Activated CD4-positive, alpha-beta T cell treated with anti-CD3 and anti-CD28 coated beads for 1 hour (primary cell): ENCODE results near the gene GNAT1.
A peak's percentile ranks its signal among the peaks of the same experiment; 100 is the strongest.
"Not testable (repeated sequence)": the region's sequence is repeated elsewhere in the genome, so short reads cannot be mapped to it uniquely, and the experiment has no call there.

ENCODE experiments used
- DNase-seq: peaks from one replicate; pipeline ENCODE4 v3.0.0-alpha.2; 2020

GNAT1 gene

GRCh38 chr3:50224639-50225038 is 33.2 kb downstream of the GNAT1 start:
- no peak for DNase-seq

DNA sequence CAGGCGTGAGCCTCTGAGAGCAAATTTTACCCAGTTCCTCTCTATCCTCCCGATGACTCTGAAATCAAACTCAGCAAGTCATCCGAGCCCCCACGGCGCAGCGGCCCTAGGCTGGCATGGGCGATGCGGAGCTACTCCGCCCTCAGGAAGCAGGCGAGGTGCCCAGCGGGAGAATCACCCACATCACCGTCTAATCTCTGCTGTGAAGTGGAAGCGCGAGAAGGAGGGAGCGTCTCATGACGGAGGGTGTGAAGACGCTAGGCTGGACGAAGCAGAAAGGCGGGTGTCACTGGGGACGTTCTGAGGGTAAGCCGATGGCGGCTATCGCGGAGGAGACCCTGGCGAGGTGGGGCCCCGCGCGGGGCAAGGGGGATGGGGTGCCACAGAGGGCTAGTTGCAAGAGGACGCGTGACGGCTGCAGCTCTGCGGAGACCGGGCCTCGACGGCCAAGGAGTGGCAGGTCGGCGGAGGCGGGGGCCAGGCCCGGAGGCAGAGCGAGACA is 35.5 kb downstream of the GNAT1 start:
- no peak for DNase-seq

DNA sequence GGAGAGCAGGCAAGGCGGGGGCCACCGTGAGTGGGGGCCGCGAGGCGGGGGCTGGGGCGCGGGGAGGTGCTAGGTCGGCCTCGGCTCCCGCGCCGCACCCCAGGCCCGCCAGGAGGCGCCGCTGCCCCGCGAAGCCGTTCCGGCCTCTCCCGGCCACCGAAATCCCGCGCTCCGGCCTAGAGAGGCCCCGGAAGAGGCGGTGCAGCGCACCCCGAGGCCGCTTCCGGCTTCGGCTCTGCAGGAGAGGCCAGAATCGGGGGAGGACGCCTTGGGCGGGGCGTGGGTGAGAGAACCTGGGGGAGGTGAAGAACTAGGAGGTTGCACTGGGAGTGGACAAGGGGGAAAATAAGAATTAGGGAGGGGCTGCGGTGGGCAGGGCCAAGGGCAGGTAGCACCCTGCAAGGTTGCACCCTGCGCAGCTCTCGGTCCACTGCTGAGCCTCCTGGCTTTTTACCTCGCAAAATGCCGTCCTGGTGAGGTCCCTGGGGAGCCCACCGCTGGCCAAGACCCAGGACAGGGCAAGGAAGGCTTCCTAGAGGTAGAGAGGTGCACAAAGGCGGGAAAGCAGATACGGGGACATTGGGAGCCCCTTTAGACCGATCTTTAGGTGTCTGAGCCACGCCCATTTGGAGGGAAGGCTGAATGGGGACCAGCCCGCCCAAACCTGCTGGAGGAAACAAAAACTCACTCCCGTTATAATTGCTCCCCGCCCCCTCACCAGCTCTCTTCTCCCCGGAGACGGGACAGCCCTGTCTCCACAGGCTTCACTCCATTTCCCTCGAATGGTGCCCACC is 36.2 kb downstream of the GNAT1 start:
- DNase-seq: peak; percentile 85

- not testable (repeated sequence) for DNase-seq
These were observed 36.9 kb downstream of the GNAT1 start for GRCh38 chr3:50228184-50228763.

GRCh38 chr3:50229490-50229889 is 38.1 kb downstream of the GNAT1 start:
- DNase-seq: no peak

DNA sequence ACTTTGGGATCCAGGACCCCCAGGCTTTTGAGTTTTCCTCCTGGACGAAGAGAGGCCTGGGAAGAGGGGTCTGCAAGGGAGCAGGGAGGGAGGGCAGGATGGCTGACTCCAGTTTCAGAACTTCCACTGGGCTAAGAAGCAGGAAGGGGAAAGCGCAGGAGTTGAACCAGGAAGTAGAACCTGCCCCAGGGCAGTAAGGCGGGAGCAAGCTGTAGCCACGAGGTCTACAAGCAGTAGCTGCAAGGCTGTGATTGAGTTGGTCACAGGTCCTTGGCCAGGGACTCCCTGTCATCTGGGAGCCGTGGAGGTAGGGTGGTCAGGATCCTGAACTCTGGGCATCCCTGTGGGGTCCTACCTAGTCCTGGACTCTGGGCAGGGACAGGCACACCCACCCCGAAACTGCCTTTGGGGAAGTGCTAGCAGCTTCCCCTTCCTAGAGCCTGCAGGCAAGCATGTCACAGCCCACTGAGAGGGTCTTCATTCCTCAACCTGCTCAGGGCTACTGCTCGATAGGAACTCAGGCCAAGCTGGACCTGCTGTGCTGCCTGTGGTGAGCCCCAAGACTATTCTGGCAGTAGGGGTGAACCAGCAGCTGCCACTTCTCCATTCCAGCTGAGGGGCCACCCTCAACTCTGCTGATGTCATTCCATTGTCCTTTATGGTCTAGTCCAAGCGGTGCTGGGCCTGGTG is 38.8 kb downstream of the GNAT1 start:
- no peak for DNase-seq

GRCh38 chr3:50230794-50231125 is 39.4 kb downstream of the GNAT1 start:
- no peak for DNase-seq

GRCh38 chr3:50231581-50231980 is 40.2 kb downstream of the GNAT1 start:
- DNase-seq: no peak

GRCh38 chr3:50232303-50232702 is 40.9 kb downstream of the GNAT1 start:
- no peak for DNase-seq

DNA sequence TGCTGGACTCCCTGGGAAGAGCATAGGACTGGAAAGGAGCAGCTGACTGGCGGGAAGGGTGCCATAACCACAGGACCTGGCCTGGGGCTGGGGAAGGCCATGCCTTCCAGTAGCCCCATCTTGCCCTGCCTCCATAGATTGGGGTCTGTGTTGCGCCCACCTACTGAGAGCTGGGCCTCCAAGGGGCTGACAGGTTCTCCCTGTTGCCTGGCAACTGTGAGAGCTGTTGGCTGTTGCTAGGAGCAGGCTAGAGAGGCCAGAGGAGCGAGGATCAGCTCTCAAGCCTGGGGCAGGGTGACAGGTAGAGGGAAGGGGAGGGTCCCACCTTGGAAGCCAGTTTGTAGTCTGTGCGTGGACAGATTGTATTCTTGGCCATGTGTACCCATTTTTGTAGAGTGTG is 41.8 kb downstream of the GNAT1 start:
- DNase-seq: no peak

DNA sequence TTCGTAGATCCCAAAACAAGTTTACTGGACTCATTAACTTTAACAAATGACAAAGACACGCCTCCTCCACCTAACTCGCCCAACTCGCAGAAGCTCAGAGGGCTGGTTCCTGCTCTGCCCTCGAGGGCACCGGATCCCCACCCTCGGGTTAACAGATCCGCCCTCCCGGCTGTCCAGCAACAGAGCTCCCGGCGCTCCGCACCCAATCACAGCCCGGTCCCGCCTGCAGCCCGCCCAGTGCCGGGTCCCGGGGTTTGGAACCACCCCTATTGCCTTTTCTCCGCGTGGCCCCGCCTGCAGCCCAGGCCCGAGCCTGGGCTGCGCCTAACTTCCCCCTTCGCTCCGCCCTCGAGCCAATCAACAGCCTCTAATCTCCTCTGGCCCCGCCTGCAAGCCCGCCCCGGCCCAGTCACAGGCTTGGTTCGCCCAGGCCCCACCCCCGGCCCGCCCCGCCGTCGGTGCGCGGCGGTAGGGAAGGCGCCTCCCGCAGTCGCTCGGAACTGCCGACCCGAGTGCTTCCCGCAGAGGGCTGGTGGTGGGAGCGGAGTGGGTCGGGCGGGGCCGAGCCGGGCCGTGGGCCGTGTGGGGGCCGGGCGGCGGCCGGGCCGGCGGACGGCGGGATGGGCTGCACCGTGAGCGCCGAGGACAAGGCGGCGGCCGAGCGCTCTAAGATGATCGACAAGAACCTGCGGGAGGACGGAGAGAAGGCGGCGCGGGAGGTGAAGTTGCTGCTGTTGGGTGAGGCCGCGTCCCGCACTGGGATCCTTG is 44.5 kb downstream of the GNAT1 start, which contains the start of gene GNAI2:
Gene GNAI2 (plus strand): TSS at position 489 of the 768 bp plus-strand sequence. CDS start 132 bp downstream, at position 621.
- peak; percentile 98 for DNase-seq

GRCh38 chr3:50236484-50237132 is 45.2 kb downstream of the GNAT1 start:
- DNase-seq: no peak

- DNase-seq: no peak
These were observed 45.8 kb downstream of the GNAT1 start for GRCh38 chr3:50237133-50237651.

GRCh38 chr3:50237754-50238548 is 46.5 kb downstream of the GNAT1 start:
- DNase-seq: peak; percentile 78

GRCh38 chr3:50238549-50239026 is 47.2 kb downstream of the GNAT1 start:
- no peak for DNase-seq

DNA sequence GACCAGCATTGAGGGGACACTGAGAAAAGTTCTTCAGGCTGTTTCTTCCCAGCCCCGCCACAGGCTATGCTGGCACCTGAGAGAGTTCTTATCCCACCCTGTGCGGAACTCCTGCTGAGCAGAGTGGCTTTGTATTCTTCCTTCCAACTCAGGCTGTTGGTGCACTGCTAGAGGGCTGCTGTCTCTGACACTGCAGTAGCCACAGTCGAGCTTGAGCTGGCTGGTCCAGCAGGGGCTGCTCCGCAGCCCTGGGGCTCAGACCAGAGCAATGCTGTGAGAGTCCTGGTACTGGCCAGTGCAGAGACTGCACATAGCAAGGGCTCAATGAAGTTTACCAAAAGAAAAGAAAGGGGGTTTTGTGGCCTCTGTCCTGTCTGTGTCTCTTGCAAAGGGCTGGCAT is 48.2 kb downstream of the GNAT1 start:
- no peak for DNase-seq

DNA sequence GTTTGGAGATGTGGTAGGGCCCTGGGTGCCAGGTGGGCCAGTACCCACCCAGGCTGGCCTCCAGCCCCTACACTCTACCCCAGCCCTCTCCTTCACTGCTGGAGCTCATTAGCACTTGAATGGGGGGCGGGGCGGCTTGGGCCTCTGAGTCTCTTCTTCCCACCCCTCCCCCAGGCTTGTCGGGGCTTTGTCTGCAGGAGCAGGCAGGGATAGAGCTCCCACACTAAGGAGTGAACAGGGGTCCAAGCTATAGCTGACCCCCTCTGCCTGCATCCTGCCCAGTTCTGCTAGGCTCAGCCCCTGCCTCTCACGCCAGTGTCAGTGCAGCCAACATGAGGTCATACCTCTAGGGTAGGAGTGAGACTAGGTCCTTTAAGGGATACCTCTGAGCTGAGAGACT is 49.8 kb downstream of the GNAT1 start:
- no peak for DNase-seq

DNA sequence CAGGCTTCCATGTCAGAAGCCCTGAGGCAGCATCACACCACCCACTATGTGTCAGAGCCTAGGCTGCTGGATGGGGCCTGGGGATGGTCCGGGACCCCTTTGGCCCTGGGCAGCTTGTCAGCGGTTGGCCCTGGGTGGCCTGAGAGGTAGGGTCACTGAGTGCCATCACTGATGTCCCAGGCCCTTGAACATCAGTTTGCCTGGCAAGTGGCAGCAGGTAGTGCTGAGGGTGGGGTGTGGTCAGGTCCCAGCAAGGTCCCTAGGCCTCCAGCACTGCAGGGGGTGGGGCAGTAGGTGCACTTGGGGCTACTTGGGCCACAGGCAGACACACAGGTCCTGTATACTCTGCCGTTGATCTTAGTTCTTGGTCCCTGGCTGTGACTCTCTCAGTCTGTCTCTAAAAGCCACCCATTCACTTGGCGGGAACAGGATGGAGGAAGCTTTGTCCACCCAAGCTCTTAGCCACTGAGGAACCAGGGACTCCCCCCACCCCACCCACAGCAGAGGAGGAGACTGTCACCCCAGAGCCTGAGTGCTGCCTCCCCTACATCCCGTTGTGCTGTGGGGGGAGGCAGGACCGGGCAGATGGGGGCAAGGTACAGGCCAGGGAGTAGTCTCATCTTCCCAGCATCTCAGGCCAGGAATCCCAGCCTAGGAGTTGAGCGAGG is 50.4 kb downstream of the GNAT1 start:
- DNase-seq: no peak

DNA sequence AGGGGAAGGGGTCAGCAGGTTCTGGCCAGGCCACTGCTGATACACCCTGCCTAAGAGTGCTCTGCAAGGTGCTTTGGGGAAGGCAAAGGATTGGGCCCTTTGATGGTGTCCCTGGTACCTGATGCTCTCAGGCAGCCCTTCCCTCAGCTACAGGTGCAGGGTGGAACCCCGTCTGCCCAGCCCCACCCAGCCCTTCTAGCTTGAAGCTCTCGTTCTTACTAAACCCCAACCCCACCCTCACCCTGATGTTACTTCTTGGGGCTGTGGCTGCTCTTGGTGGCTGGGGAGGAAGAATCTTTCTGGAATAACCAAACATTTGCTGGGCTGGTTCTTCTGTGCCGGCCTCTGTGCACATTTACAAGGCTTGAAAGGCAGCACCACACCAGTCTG is 51.0 kb downstream of the GNAT1 start:
- no peak for DNase-seq

DNA sequence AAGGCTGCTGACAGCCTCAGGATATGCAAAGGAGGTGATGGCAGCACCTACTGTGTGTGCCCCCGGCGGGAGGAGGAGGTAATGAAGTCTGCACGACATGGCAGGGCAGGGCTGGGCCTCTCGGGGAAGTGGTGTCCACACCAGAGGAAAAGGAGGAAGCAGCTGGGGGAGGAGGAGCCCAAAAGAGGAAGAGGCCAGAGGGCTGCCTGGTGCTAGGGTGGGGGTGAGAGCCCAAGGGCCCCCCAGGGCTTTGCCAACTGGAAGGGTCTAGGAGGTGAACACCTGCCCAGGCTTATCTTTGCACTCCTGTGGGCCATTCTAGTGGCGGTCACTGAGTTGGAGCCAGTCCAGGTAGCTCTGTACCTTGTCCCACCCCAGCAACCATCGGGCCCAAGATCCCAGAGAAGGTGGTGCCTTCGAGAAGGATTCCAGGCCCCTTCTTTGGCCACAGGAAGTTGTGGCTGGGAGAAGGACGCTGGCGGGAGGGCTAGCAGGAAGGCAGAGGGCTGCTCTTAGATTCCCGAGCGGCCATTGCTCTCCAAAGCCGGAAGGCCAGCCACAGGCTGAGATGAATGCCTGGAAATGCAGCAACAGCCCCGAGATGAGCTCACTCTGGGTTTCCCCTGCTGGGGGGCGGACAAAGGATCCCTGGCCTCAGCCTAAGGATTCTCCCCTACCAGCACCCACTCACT is 51.6 kb downstream of the GNAT1 start:
- no peak for DNase-seq
